GM12878 (cell line): Measurements from ENCODE around the gene CYP26B1.

Experiments
- ATF2 ChIP-seq: IDR thresholded peaks from 2 replicates; pipeline ENCODE4 v1.6.1; 2012; ENCODE audit warnings: low read length, inconsistent platforms
- CTCF ChIP-seq, 3 experiments: IDR thresholded peaks in 2 of 3; conservative IDR thresholded peaks in 1 of 3; 2 replicates each; pipeline ENCODE4 v1.5.1; 2011; ENCODE audit warnings: low read depth in 3 of 3, low read length in 3 of 3, mild to moderate bottlenecking in 3 of 3, control low read depth in 2 of 3, moderate library complexity in 2 of 3, inconsistent platforms in 1 of 3, mixed read lengths in 1 of 3; ENCODE audit not compliant: control insufficient read depth in 2 of 3, insufficient read depth in 1 of 3; ENCODE audit errors: extremely low read depth in 1 of 3
- E4F1 ChIP-seq: fragments of 450-650 bp; IDR thresholded peaks from 2 replicates; pipeline ENCODE4 v1.6.1; 2018; ENCODE audit warnings: borderline replicate concordance, mild to moderate bottlenecking; ENCODE audit not compliant: partially characterized antibody
- ESRRA ChIP-seq: IDR thresholded peaks from 2 replicates; pipeline ENCODE4 v1.6.1; 2012; ENCODE audit warnings: mild to moderate bottlenecking, low read length, improper control_type of control experiment
- NKRF ChIP-seq: fragments of 450-650 bp; conservative IDR thresholded peaks from 2 replicates; pipeline ENCODE4 v1.6.1; 2017; ENCODE audit warnings: mild to moderate bottlenecking, moderate library complexity
- SP1 ChIP-seq: IDR thresholded peaks from one replicate; pipeline ENCODE4 v1.6.1; 2011; ENCODE audit warnings: low read depth, low read length
- ZNF217 ChIP-seq: fragments of 450-650 bp; IDR thresholded peaks from 2 replicates; pipeline ENCODE4 v1.6.1; 2017; ENCODE audit warnings: antibody characterized with exemption, mild to moderate bottlenecking
- ZNF622 ChIP-seq: fragments of 450-650 bp; IDR thresholded peaks from 2 replicates; pipeline ENCODE4 v1.6.1; 2017; ENCODE audit warnings: mild to moderate bottlenecking, inconsistent platforms

GRCh38 chr2:72176281-72176680, 28.6 kb upstream of the CYP26B1 start:
- TF ChIP-seq ESRRA (no peak), ZNF622 (no peak), CTCF (IDR thresholded peaks at IDR 0.05 in 2 of 3, conservative IDR thresholded peaks at IDR 0.05 in 1 of 3; ENCODE audit: control insufficient read depth in 2 of 3, extremely low read depth in 1 of 3, insufficient read depth in 1 of 3, low read depth in 3 of 3, low read length in 3 of 3) (no peak), ATF2 (no peak), NKRF (no peak), SP1 (no peak), E4F1 (no peak), ZNF217 (no peak)
